Amniotic stem cell (primary cell): ENCODE measurements around the gene CSKMT.
"Not testable (repeated sequence)": the region's sequence is repeated elsewhere in the genome, so short reads cannot be mapped to it uniquely, and the experiment has no call there.

Experiments
- DNase-seq: peaks from one replicate; lab custom pipeline; 2025; lab: John Stamatoyannopoulos, UW

The CSKMT gene

GRCh38 chr11:62689421-62690183 is 24.5 kb downstream of the CSKMT start, which contains the start of gene LRRN4CL:
Gene LRRN4CL, minus strand, starts transcription at chr11:62689530. Its CDS starts 1,022 bp downstream, at chr11:62688508.
- DNase-seq = peak; percentile 58

GRCh38 chr11:62693624-62694023 is 28.5 kb downstream of the CSKMT start:
- DNase-seq = not testable (repeated sequence)

GRCh38 chr11:62694455-62695167 is 29.5 kb downstream of the CSKMT start:
- peak; percentile 42 for DNase-seq

- no peak for DNase-seq
These were observed 37.1 kb downstream of the CSKMT start for GRCh38 chr11:62702246-62702645.

GRCh38 chr11:62703921-62704320 is 38.8 kb downstream of the CSKMT start:
- not testable (repeated sequence) for DNase-seq

GRCh38 chr11:62705413-62705812 is 40.3 kb downstream of the CSKMT start:
- no peak for DNase-seq

GRCh38 chr11:62705880-62706849 is 41.1 kb downstream of the CSKMT start:
- DNase-seq = peak; percentile 91

- DNase-seq = no peak
These were observed 41.7 kb downstream of the CSKMT start for GRCh38 chr11:62706850-62707247.

GRCh38 chr11:62707277-62707861 is 42.3 kb downstream of the CSKMT start, which contains the start of the genes BSCL2 and GNG3:
Gene BSCL2, minus strand, starts transcription at chr11:62707424. Its CDS starts 229 bp downstream, at chr11:62707195.
Gene GNG3, plus strand, starts transcription at chr11:62707676. Its CDS starts 620 bp downstream, at chr11:62708296.
- DNase-seq = no peak

- no peak for DNase-seq
These were observed 43.3 kb downstream of the CSKMT start for GRCh38 chr11:62708392-62708791.

- no peak for DNase-seq
These were observed 43.7 kb downstream of the CSKMT start for GRCh38 chr11:62708793-62709192.

GRCh38 chr11:62709247-62710000 is 44.3 kb downstream of the CSKMT start:
- peak; percentile 92 for DNase-seq

GRCh38 chr11:62710001-62710345 is 44.9 kb downstream of the CSKMT start:
- DNase-seq = no peak

GRCh38 chr11:62712276-62712812 is 47.2 kb downstream of the CSKMT start:
- no peak for DNase-seq

GRCh38 chr11:62712861-62713260 is 47.7 kb downstream of the CSKMT start:
- no peak for DNase-seq

- DNase-seq = no peak
These were observed 48.2 kb downstream of the CSKMT start for GRCh38 chr11:62713343-62713742.

- DNase-seq = no peak
These were observed 50.3 kb downstream of the CSKMT start for GRCh38 chr11:62715150-62716130.

- DNase-seq = no peak
These were observed 51.1 kb downstream of the CSKMT start for GRCh38 chr11:62716206-62716605.

GRCh38 chr11:62716816-62717215 is 51.7 kb downstream of the CSKMT start:
- DNase-seq = no peak
